Fibroblast of lung (primary cell): ENCODE measurements around the gene MNAT1. TPM values are rescaled to one million over a fixed set of nuclear protein-coding genes. Genes with fewer than 3 reads are reported as not detected.
"Not testable (repeated sequence)": the region's sequence is repeated elsewhere in the genome, so short reads cannot be mapped to it uniquely, and the experiment has no call there.

Source experiments
- DNase-seq, 2 donors: peaks; one replicate each; pipeline versions ENCODE4 v3.0.0 to v3.0.0-alpha.2; 2010; ENCODE audit warnings: low read depth in 2 of 2
- H2AFZ ChIP-seq: 2 replicates; pipeline ENCODE4 v1.5.1; 2012; ENCODE audit warnings: low read length, control low read depth, inconsistent platforms
- H3K27ac ChIP-seq: 2 replicates; pipeline ENCODE4 v1.5.1; 2011; ENCODE audit warnings: low read length, control low read depth; ENCODE audit not compliant: insufficient read depth
- H3K27me3 ChIP-seq: 2 replicates; pipeline ENCODE4 v1.5.1; 2011; ENCODE audit warnings: mild to moderate bottlenecking, low read length; ENCODE audit not compliant: control insufficient read depth, insufficient read depth
- H3K36me3 ChIP-seq: 2 replicates; pipeline ENCODE4 v1.5.1; 2011; ENCODE audit warnings: low read length; ENCODE audit not compliant: control insufficient read depth, insufficient read depth
- H3K4me1 ChIP-seq: 2 replicates; pipeline ENCODE4 v1.5.1; 2011; ENCODE audit warnings: low read length; ENCODE audit not compliant: control insufficient read depth, insufficient read depth; ENCODE audit errors: extremely low read depth
- H3K4me2 ChIP-seq: 2 replicates; pipeline ENCODE4 v1.5.1; 2011; ENCODE audit warnings: low read length, control low read depth; ENCODE audit not compliant: insufficient read depth; ENCODE audit errors: extremely low read depth
- H3K4me3 ChIP-seq, 4 experiments: fragments of 200-600 bp in 1 of 4; sonication (generic) in 1 of 4; replicated peaks in 1 of 4; 2 replicates each; pipeline ENCODE4 v1.5.1; 2011 to 2016; ENCODE audit warnings: low read length in 4 of 4, low read depth in 3 of 4, mild to moderate bottlenecking in 3 of 4, control low read depth in 2 of 4, inconsistent platforms in 1 of 4, mixed read lengths in 1 of 4; ENCODE audit not compliant: insufficient read depth in 1 of 4; ENCODE audit errors: control extremely low read depth in 1 of 4
- H3K79me2 ChIP-seq: 2 replicates; pipeline ENCODE4 v1.5.1; 2012; ENCODE audit warnings: mild to moderate bottlenecking, low read length, inconsistent platforms; ENCODE audit not compliant: control insufficient read depth, insufficient read depth
- H3K9ac ChIP-seq: 2 replicates; pipeline ENCODE4 v1.5.1; 2011; ENCODE audit warnings: mild to moderate bottlenecking, low read length, control low read depth; ENCODE audit not compliant: insufficient read depth
- H3K9me3 ChIP-seq: 2 replicates; pipeline ENCODE4 v1.5.1; 2012; ENCODE audit warnings: low read depth, low read length; ENCODE audit not compliant: control insufficient read depth, insufficient read depth
- H4K20me1 ChIP-seq: 2 replicates; pipeline ENCODE4 v1.5.1; 2011; ENCODE audit warnings: low read length; ENCODE audit not compliant: control insufficient read depth, insufficient read depth; ENCODE audit errors: extremely low read depth
- CTCF ChIP-seq, 2 donors: IDR thresholded peaks in 1 of 2; conservative IDR thresholded peaks in 1 of 2; 1 replicate in 1 of 2; 2 replicates in 1 of 2; pipeline ENCODE4 v1.5.1; 2011 to 2012; ENCODE audit warnings: low read length in 2 of 2, control low read depth in 1 of 2, inconsistent platforms in 1 of 2, low read depth in 1 of 2, mild to moderate bottlenecking in 1 of 2
- EZH2 ChIP-seq: IDR thresholded peaks from 2 replicates; pipeline ENCODE4 v1.5.1; 2012; ENCODE audit warnings: low read length, control low read depth, mild to moderate bottlenecking; ENCODE audit errors: missing control alignments
- polyA plus RNA-seq, 2 donors: library from polyadenylated mRNA; depleted of rRNA in 1 of 2; stranded (reverse) in 1 of 2; unstranded in 1 of 2; fragments of >200 nt; gene quantifications; 2 replicates each; pipeline ENCODE4 v1.2.1, GENCODE V29; 2011 to 2012; ENCODE audit warnings: missing spikeins in 1 of 2
- total RNA-seq: library from RNA; depleted of rRNA; stranded (reverse); fragments of >200 nt; gene quantifications from 2 replicates; pipeline ENCODE4 v1.2.1, GENCODE V29; 2014

MNAT1 gene
- total and polyA plus RNA-seq, 2 donors (not counting 1 experiment from before 2014, with no cell fraction given): 48.2 to 58.5 TPM

- peak; percentile 86 to 89 for DNase-seq
- Histone ChIP-seq H4K20me1 (no peaks in the 10 kb centered on the region), H3K4me3 (peak within 1 kb of the TSS; percentile 67 to 92 (median 80)), H3K4me1 (no peaks in the 10 kb centered on the region), H3K27ac (peak within 1 kb of the TSS; percentile 75), H3K4me2 (peak within 1 kb of the TSS; percentile 76), H3K27me3 (no peaks in the 10 kb centered on the region), H2AFZ (peak within 1 kb of the TSS; percentile 95), H3K79me2 (peaks cover 29% of the 10 kb centered on the region), H3K9ac (peak within 1 kb of the TSS; percentile 69), H3K9me3 (no peaks in the 10 kb centered on the region), H3K36me3 (no peaks in the 10 kb centered on the region)
- TF ChIP-seq EZH2 (no peak), CTCF (conservative IDR thresholded peaks at IDR 0.05 in 1 of 2, IDR thresholded peaks at IDR 0.05 in 1 of 2; ENCODE audit: low read depth in 1 of 2, low read length in 2 of 2) (no peak)
Measured at GRCh38 chr14:60723907-60724618, 10.5 kb upstream of the MNAT1 start, which contains the start of gene SIX4. TSS of gene SIX4 (minus strand) at chr14:60724351. CDS start at chr14:60724074, 277 bp downstream.

GRCh38 chr14:60731291-60731690, 3.3 kb upstream of the MNAT1 start:
- H3K79me2 ChIP-seq: peaks cover 16% of the 10 kb centered on the region
- H3K27ac ChIP-seq, H3K9me3 ChIP-seq, H3K36me3 ChIP-seq, H2AFZ ChIP-seq, H3K27me3 ChIP-seq, H4K20me1 ChIP-seq, H3K4me1 ChIP-seq, H3K9ac ChIP-seq, H3K4me2 ChIP-seq, DNase-seq, H3K4me3 ChIP-seq: not testable (repeated sequence)

- no peaks in the 10 kb centered on the region for H4K20me1 ChIP-seq
Measured at GRCh38 chr14:60732840-60733483, 1.6 kb upstream of the MNAT1 start.

More at GRCh38 chr14:60732840-60733483, 1.6 kb upstream of the MNAT1 start:
- Histone ChIP-seq H3K9ac (no peak overlapping the region), H3K4me1 (no peaks in the 10 kb centered on the region), H3K27ac (no peak overlapping the region), H3K27me3 (no peaks in the 10 kb centered on the region), H3K4me2 (no peak overlapping the region), H2AFZ (no peak overlapping the region), H3K4me3 (no peak overlapping the region), H3K79me2 (peaks cover 27% of the 10 kb centered on the region), H3K9me3 (no peaks in the 10 kb centered on the region), H3K36me3 (no peaks in the 10 kb centered on the region)
- no peak for TF ChIP-seq CTCF (conservative IDR thresholded peaks at IDR 0.05 in 1 of 2, IDR thresholded peaks at IDR 0.05 in 1 of 2; ENCODE audit: low read depth in 1 of 2, low read length in 2 of 2)
- no peak for TF ChIP-seq EZH2
- no peak for DNase-seq
